CD14-positive monocyte (primary cell): Measurements from ENCODE around the gene BOC. TPM values are rescaled to one million over a fixed set of nuclear protein-coding genes. Genes with fewer than 3 reads are reported as not detected.

Experiments
- DNase-seq, 3 donors: peaks; one replicate each; pipeline ENCODE4 v3.0.0-alpha.2; 2011 to 2022
- H2AFZ ChIP-seq: 2 replicates; pipeline ENCODE4 v1.6.0; 2012; ENCODE audit warnings: mild to moderate bottlenecking, low read depth, low read length, inconsistent platforms; ENCODE audit not compliant: insufficient read depth, poor library complexity, severe bottlenecking
- H3K27ac ChIP-seq, 2 donors: 1 replicate in 1 of 2; 2 replicates in 1 of 2; pipeline ENCODE4 v1.5.1; 2012 to 2013; ENCODE audit warnings: low read length in 2 of 2, control low read depth in 1 of 2, inconsistent platforms in 1 of 2, low read depth in 1 of 2, mild to moderate bottlenecking in 1 of 2
- H3K27me3 ChIP-seq, 2 donors: one replicate each; pipeline versions ENCODE4 v1.6.0 to v1.6.1; 2011 to 2013; ENCODE audit warnings: low read length in 2 of 2; ENCODE audit not compliant: control insufficient read depth in 2 of 2, insufficient read depth in 2 of 2
- H3K36me3 ChIP-seq, 2 donors: replicated peaks in 1 of 2; 1 replicate in 1 of 2; 2 replicates in 1 of 2; pipeline versions ENCODE4 v1.5.1 to v1.6.1; 2012 to 2013; ENCODE audit warnings: low read length in 2 of 2, control low read depth in 1 of 2, inconsistent platforms in 1 of 2, mild to moderate bottlenecking in 1 of 2; ENCODE audit not compliant: insufficient read depth in 2 of 2, control insufficient read depth in 1 of 2
- H3K4me1 ChIP-seq, 2 donors: 1 replicate in 1 of 2; 2 replicates in 1 of 2; pipeline versions ENCODE4 v1.5.1 to v1.6.1; 2012 to 2013; ENCODE audit warnings: low read length in 2 of 2, control low read depth in 1 of 2, inconsistent platforms in 1 of 2, mild to moderate bottlenecking in 1 of 2, moderate library complexity in 1 of 2; ENCODE audit not compliant: insufficient read depth in 2 of 2, control insufficient read depth in 1 of 2
- H3K4me2 ChIP-seq: replicated peaks from 2 replicates; pipeline ENCODE3; 2012; ENCODE audit warnings: low read length, moderate library complexity, mild to moderate bottlenecking; ENCODE audit not compliant: poor library complexity, severe bottlenecking; ENCODE audit errors: extremely low read depth
- H3K4me3 ChIP-seq, 3 experiments: fragments of 200-600 bp in 1 of 3; sonication (generic) in 1 of 3; replicated peaks in 1 of 3; 1 replicate in 2 of 3; 2 replicates in 1 of 3; pipeline ENCODE4 v1.5.1; 2011 to 2013; ENCODE audit warnings: low read length in 3 of 3, mild to moderate bottlenecking in 3 of 3, control low read depth in 2 of 3, low read depth in 2 of 3, inconsistent platforms in 1 of 3, moderate library complexity in 1 of 3
- H3K79me2 ChIP-seq: 2 replicates; pipeline ENCODE4 v1.6.0; 2012; ENCODE audit warnings: mild to moderate bottlenecking, control low read depth, inconsistent platforms, low read length, moderate library complexity; ENCODE audit not compliant: insufficient read depth
- H3K9ac ChIP-seq: 2 replicates; pipeline ENCODE4 v1.6.0; 2017; ENCODE audit warnings: low read length, mild to moderate bottlenecking; ENCODE audit not compliant: insufficient read depth, poor library complexity, severe bottlenecking
- H3K9me3 ChIP-seq, 2 donors: replicated peaks in 1 of 2; 1 replicate in 1 of 2; 2 replicates in 1 of 2; pipeline versions ENCODE4 v1.5.1 to v1.6.1; 2012 to 2013; ENCODE audit warnings: low read length in 2 of 2, control low read depth in 1 of 2; ENCODE audit not compliant: control insufficient read depth in 1 of 2, insufficient read depth in 1 of 2
- H4K20me1 ChIP-seq: 2 replicates; pipeline ENCODE4 v1.6.0; 2012; ENCODE audit warnings: mild to moderate bottlenecking, low read length, control low read depth, moderate library complexity; ENCODE audit not compliant: insufficient read depth
- H3K27ac Mint-ChIP-seq, 7 donors: one replicate each; pipeline ENCODE4 v1.8.0; 2020; ENCODE audit warnings: mild to moderate bottlenecking in 7 of 7, mixed read lengths in 7 of 7, moderate library complexity in 6 of 7, inconsistent platforms in 2 of 7
- H3K27me3 Mint-ChIP-seq, 3 donors: one replicate each; pipeline ENCODE4 v1.8.0; 2021 to 2022; ENCODE audit warnings: low read depth in 3 of 3, mild to moderate bottlenecking in 3 of 3, mixed read lengths in 3 of 3, moderate library complexity in 3 of 3, inconsistent platforms in 1 of 3
- H3K36me3 Mint-ChIP-seq, 2 donors: one replicate each; pipeline ENCODE4 v1.8.0; 2020; ENCODE audit warnings: mixed read lengths in 2 of 2, inconsistent platforms in 1 of 2, mild to moderate bottlenecking in 1 of 2
- H3K4me1 Mint-ChIP-seq: one replicate; pipeline ENCODE4 v1.8.0; 2020; ENCODE audit warnings: mild to moderate bottlenecking, mixed read lengths
- H3K4me3 Mint-ChIP-seq, 2 donors: one replicate each; pipeline ENCODE4 v1.8.0; 2020; ENCODE audit warnings: mild to moderate bottlenecking in 2 of 2, mixed read lengths in 2 of 2, moderate library complexity in 1 of 2
- H3K9me3 Mint-ChIP-seq, 7 donors: one replicate each; pipeline ENCODE4 v1.8.0; 2020 to 2022; ENCODE audit warnings: mixed read lengths in 7 of 7, mild to moderate bottlenecking in 6 of 7, moderate library complexity in 6 of 7, inconsistent platforms in 2 of 7
- CTCF ChIP-seq: fragments of 200-600 bp; IDR thresholded peaks from one replicate; pipeline ENCODE4 v1.8.0; 2022; ENCODE audit warnings: antibody characterized with exemption, mild to moderate bottlenecking
- WGBS: methylation state at CpG from one replicate; pipeline ENCODE4 v1.1.5; 2013; ENCODE audit warnings: missing lambda C conversion rate; ENCODE audit not compliant: insufficient coverage; 5-methylcytosine and 5-hydroxymethylcytosine counted together
- intact Hi-C, 2 donors: fragments of 100-400 bp; cut with micrococcal nuclease; formaldehyde crosslinking; loops; one replicate each; pipeline versions ENCODE4 v1.15.0 to v1.15.1; 2023
- polyA plus RNA-seq, 3 donors: library from polyadenylated mRNA; depleted of rRNA in 1 of 3; unstranded in 2 of 3; stranded (reverse) in 1 of 3; fragments of 300-500 nt in 2 of 3; fragments of >200 nt in 1 of 3; fragmentation: Illumina TruSeq in 2 of 3; gene quantifications; 1 replicate in 2 of 3; 2 replicates in 1 of 3; pipeline ENCODE4 v1.2.3, GENCODE V29; 2012 to 2021

Gene BOC
- polyA plus RNA-seq, 3 donors: not detected

GRCh38 chr3:113295463-113295862 is 84.1 kb downstream of the BOC start:
- H2AFZ ChIP-seq: no peak overlapping the region
- TF ChIP-seq CTCF: no peak
- Mint-ChIP-seq H3K36me3 (no peaks in the 10 kb centered on the region), H3K9me3 (no peaks in the 10 kb centered on the region), H3K4me1 (no peaks in the 10 kb centered on the region), H3K27me3 (no peaks in the 10 kb centered on the region), H3K4me3 (no peak overlapping the region), H3K27ac (peak overlapping the region in 1 of 7 donors; percentile 23)
- intact Hi-C loops: no loop called here
- H4K20me1 ChIP-seq: no peaks in the 10 kb centered on the region
- no peaks in the 10 kb centered on the region for H3K4me1 ChIP-seq
- H3K27ac ChIP-seq: no peak overlapping the region
- H3K9me3 ChIP-seq: no peaks in the 10 kb centered on the region
- H3K4me3 ChIP-seq: no peak overlapping the region
- no peaks in the 10 kb centered on the region for H3K79me2 ChIP-seq
- H3K36me3 ChIP-seq: no peaks in the 10 kb centered on the region
- no peak overlapping the region for H3K4me2 ChIP-seq
- no peak overlapping the region for H3K9ac ChIP-seq
- no peak for DNase-seq
- no peaks in the 10 kb centered on the region for H3K27me3 ChIP-seq

GRCh38 chr3:113297287-113297686 is 85.9 kb downstream of the BOC start:
- no peak overlapping the region for H3K4me3 Mint-ChIP-seq
- Histone ChIP-seq H3K9me3 (no peaks in the 10 kb centered on the region), H3K27ac (no peak overlapping the region), H3K4me3 (no peak overlapping the region), H3K79me2 (no peaks in the 10 kb centered on the region), H3K4me1 (no peaks in the 10 kb centered on the region), H4K20me1 (no peaks in the 10 kb centered on the region), H3K9ac (no peak overlapping the region), H3K36me3 (no peaks in the 10 kb centered on the region), H3K27me3 (no peaks in the 10 kb centered on the region), H2AFZ (no peak overlapping the region), H3K4me2 (no peak overlapping the region)
- intact Hi-C loops: no loop called here
- no peaks in the 10 kb centered on the region for H3K4me1 Mint-ChIP-seq
- H3K27me3 Mint-ChIP-seq: no peaks in the 10 kb centered on the region
- H3K27ac Mint-ChIP-seq: no peak overlapping the region
- no peak for TF ChIP-seq CTCF
- peaks cover 0 to 4% of the 10 kb centered on the region in 2 donors for H3K36me3 Mint-ChIP-seq
- no peaks in the 10 kb centered on the region for H3K9me3 Mint-ChIP-seq
- DNase-seq: no peak
- WGBS: 93% methylated on average over 2 of the region's 2 CpGs
